Hematopoietic multipotent progenitor cell (in vitro differentiated cells): ENCODE measurements around the gene MISFA. TPM values are rescaled to one million over a fixed set of nuclear protein-coding genes. Genes with fewer than 3 reads are reported as not detected.
A peak's percentile ranks its signal among the peaks of the same experiment; 100 is the strongest.
"Not testable (repeated sequence)": the region's sequence is repeated elsewhere in the genome, so short reads cannot be mapped to it uniquely, and the experiment has no call there.

ENCODE experiments used
- DNase-seq, 3 donors: peaks; one replicate each; pipeline ENCODE4 v3.0.0-alpha.2; 2011 to 2015; ENCODE audit warnings: low read depth in 2 of 3, low spot score in 2 of 3
- total RNA-seq: library from RNA; depleted of rRNA; stranded (reverse); fragments of >200 nt; gene quantifications from one replicate; pipeline ENCODE4 v1.2.3, GENCODE V29; 2012

Gene MISFA
- total RNA-seq, 1 donor: not detected

- DNase-seq: peak; percentile 23 to 65 (median 36)
These were observed 18.2 kb downstream of the MISFA start for GRCh38 chr11:18617688-18618341.

GRCh38 chr11:18618342-18619025 lies 18.9 kb downstream of the MISFA start:
- no peak for DNase-seq

DNA sequence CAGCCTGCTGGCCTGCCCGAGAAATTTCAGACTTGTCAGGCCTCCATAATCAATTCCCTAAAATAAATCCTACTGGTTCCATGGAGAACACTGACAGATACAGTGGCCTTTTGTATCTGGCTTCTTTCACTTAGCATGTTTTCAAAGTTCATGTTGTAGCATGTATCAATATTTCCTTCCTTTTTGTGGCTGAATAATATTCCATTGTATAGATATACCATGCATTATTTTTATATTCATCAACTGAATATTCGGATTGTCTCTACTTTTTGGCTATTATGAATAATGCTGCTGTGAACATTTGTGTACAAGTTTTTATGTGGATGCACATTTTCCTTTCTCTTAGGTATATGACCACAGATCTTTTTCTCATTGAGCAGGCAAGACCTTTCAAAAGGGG lies 24.1 kb downstream of the MISFA start:
- DNase-seq: no peak

GRCh38 chr11:18624161-18624560 lies 24.6 kb downstream of the MISFA start:
- DNase-seq: no peak

- DNase-seq: no peak
These were observed 33.3 kb downstream of the MISFA start for GRCh38 chr11:18632841-18633240.

DNA sequence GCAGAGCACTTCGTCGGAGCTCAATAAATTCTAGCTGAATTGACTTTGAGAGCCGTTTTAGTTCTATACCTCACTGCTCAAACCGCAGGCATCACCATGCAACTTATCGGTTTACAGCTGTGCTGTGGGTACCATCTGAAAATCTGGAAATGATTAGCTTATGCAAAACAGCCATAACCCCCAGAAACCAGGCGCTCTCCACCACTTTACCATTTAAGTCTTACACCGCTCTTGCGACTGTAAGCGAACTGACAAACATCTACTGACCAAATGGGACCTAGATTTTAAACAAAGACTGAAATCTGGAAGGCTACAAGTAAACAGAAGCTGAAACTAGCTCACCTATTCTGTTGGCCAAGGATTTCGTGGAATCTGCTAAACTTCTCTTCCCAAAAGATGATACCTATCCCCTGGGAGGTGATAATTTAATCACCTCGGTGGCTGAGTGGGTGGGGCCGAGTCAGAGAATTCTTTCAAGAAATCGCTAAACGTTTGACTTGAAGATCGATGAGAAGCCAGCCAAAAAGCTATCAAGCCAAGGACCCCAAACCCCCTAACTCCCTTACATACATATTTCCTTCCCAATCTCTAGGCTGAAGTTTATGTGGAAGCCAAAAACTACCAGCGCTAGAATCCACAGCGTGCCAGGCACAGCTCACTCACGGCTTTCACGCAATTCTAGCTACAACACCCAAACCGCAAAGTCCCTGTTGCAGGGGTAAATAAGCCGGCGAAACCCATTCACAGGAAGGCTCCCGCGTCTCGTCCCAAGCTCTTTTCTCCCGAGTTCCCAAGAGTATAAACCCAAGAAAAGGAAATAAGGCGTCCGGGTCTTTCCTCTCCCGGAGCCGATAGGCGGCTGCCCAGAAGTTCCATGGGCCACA lies 33.9 kb downstream of the MISFA start:
- peak in 2 of 3 donors; percentile 11 to 17 for DNase-seq

GRCh38 chr11:18634140-18635032 lies 34.8 kb downstream of the MISFA start, which contains the start of gene SPTY2D1:
Gene SPTY2D1 (minus strand): TSS chr11:18634342. CDS start chr11:18634257, 85 bp downstream.
- peak; percentile 89 to 100 (median 100) for DNase-seq

DNA sequence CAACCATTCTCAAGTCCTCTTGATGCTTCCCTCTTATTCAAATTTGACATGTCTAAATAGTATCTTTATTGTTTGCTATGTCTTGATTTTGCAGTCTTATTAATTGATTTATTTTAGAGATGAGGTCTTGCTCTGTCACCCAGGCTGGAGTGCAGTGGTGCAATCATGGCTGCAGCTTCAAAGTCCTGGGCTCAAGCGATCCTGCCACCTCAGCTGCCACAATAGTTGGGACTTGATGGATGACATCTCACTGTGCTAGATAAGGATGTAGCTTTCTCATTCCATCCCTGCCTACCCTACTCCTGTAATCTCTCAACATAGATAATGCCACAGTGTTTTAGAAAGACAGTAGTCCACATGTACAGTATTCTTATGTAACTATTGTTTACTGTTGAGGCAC lies 42.1 kb downstream of the MISFA start:
- DNase-seq: no peak

DNA sequence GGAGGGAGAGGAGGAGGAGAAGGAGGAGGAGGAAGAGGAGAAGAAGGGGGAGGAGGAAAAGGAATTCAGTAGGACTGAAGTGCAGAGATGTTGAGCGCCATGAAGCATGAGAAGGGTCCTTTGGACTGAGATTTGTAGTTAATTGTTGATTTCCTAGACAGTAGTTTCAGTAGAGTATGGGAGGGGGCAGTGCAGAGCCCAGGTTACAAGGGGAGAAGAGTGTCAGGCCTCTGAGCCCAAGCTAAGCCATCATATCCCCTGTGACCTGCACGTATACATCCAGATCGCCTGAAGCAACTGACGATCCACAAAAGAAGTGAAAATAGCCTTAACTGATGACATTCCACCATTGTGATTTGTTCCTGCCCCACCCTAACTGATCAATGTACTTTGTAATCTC lies 43.4 kb downstream of the MISFA start:
- DNase-seq: not testable (repeated sequence)

GRCh38 chr11:18650353-18650752 lies 50.8 kb downstream of the MISFA start:
- no peak for DNase-seq

DNA sequence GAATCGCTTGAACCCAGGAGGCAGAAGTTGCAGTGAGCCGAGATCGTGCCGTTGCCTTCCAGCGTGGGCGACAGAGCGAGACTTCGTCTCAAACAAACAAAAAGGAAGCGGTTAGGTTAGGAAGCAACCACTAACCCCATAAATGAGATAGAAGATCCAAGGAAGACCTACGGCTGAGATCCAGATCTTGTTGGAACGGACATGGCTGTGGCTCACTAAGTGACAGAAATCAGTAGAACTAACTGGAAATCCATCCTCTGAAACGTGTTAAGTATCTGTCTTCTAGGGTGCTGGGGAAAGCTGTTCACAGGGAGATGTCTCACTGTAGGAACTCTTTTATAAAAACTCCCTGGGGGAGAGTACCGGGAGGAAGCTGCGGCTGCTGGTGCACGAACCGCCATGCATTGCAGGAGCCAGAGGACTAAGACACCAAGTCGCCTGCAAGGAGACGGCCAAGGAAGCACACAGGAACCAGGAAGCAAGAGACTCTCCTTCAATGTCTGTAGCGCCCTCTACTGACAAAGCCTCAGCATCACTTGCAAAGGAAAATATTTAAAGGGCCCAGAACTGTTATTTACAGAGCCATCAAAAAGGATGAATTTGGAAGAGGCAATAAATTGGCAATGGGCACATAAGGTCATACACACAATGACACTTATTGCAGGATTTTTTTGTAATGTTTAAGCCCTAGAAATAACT lies 51.4 kb downstream of the MISFA start:
- peak; percentile 24 to 56 (median 30) for DNase-seq

Other genes with a start within 250 kb of the MISFA start
- gene LDHA, start 205.2 kb upstream of the MISFA start, total RNA-seq: 177 TPM
- not detected for gene LDHC, start 187.5 kb upstream of the MISFA start, total RNA-seq
- 0.54 TPM for gene LDHAL6A, start 143.9 kb upstream of the MISFA start, total RNA-seq
- 65.4 TPM for gene TSG101, start 72.8 kb upstream of the MISFA start, total RNA-seq
- gene UEVLD, start 11.1 kb upstream of the MISFA start, total RNA-seq: 3.5 TPM
- 20.5 TPM for gene SPTY2D1, start 34.6 kb downstream of the MISFA start, total RNA-seq
- gene TMEM86A, start 99.0 kb downstream of the MISFA start, total RNA-seq: 6.2 TPM
- 0.54 TPM for gene IGSF22, start 126.4 kb downstream of the MISFA start, total RNA-seq
- gene PTPN5, start 192.0 kb downstream of the MISFA start, total RNA-seq: under 0.01 TPM